Renal cortical epithelial cell (primary cell): Measurements from ENCODE around the gene ZNF491. TPM values are rescaled to one million over a fixed set of nuclear protein-coding genes. Genes with fewer than 3 reads are reported as not detected.

ENCODE experiments used
- total RNA-seq: library from RNA; depleted of rRNA; stranded (reverse); fragments of >200 nt; gene quantifications from 2 replicates; pipeline ENCODE4 v1.2.3, GENCODE V29; 2014

The ZNF491 gene
- total RNA-seq, 1 donor from 2014 or later, result 2.9 TPM

Other genes starting within 250 kb of the ZNF491 start
- gene ELOF1, start 239.3 kb upstream of the ZNF491 start, total RNA-seq, result 27.6 TPM in 2 replicates
- gene ACP5, start 220.9 kb upstream of the ZNF491 start, total RNA-seq, result 0.60 and 3.1 TPM in 2 replicates
- gene ZNF627, start 201.0 kb upstream of the ZNF491 start, total RNA-seq, result 34.0 and 38.3 TPM in 2 replicates
- gene ZNF823, start 59.6 kb upstream of the ZNF491 start, total RNA-seq, result 24.3 and 28.7 TPM in 2 replicates
- 9.6 and 16.3 TPM in 2 replicates for gene ZNF441, start 31.5 kb upstream of the ZNF491 start, total RNA-seq
- gene ZNF440, start 15.8 kb downstream of the ZNF491 start, total RNA-seq, result 10.8 and 15.9 TPM in 2 replicates
- gene ZNF439, start 50.2 kb downstream of the ZNF491 start, total RNA-seq, result 3.8 and 12.9 TPM in 2 replicates
- gene ZNF69, start 89.3 kb downstream of the ZNF491 start, total RNA-seq, result 20.7 and 43.7 TPM in 2 replicates
- 10.1 and 23.2 TPM in 2 replicates for gene ZNF700, start 126.6 kb downstream of the ZNF491 start, total RNA-seq
- 1.7 and 5.0 TPM in 2 replicates for gene ZNF763, start 166.5 kb downstream of the ZNF491 start, total RNA-seq
- gene ZNF433, start 237.2 kb downstream of the ZNF491 start, total RNA-seq, result 4.3 and 7.9 TPM in 2 replicates